HuH-7 (cell line): Measurements from ENCODE around the gene IL1B.

Experiments used
- DNase-seq: peaks from one replicate; pipeline ENCODE4 v3.0.0; 2011; ENCODE audit warnings: low spot score

Gene IL1B

DNA sequence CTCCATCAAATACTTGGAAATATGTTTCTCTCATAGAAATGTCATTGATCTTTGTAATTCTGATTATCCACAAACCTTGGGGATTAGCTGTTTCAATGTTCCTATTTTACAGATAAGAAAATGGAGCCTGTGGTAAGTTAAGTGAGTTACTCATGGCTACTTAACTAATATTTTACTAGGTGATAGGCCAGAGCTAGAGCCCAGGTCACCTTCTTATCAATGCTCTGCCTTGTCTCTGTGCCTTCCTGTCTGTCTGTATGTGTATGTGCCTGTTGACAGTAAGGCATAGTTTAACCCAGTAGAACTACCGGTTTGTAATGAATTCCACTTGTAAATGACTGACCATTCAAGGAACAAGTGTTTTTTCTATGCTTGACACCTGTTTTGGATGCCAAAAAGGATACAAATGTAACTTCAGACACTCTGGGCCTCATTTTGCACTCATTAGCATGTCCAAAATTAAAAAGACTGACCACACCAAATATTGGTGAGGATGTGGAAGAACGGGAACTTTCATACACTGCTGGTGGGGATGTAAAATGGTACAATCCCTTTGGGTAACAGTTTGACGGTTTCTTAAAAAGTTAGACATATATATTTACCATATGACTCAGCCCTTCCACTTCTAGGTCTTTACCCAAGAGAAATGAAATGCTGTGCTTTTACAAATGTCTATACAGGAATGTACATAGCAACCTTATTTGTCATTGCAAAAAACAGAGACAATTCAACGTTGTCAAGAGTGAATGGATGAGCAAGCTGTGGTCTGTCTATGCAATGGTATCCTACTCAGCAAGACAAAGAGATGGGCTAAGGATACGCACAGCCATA, 32.7 kb downstream of the IL1B start:
- no peak for DNase-seq

DNA sequence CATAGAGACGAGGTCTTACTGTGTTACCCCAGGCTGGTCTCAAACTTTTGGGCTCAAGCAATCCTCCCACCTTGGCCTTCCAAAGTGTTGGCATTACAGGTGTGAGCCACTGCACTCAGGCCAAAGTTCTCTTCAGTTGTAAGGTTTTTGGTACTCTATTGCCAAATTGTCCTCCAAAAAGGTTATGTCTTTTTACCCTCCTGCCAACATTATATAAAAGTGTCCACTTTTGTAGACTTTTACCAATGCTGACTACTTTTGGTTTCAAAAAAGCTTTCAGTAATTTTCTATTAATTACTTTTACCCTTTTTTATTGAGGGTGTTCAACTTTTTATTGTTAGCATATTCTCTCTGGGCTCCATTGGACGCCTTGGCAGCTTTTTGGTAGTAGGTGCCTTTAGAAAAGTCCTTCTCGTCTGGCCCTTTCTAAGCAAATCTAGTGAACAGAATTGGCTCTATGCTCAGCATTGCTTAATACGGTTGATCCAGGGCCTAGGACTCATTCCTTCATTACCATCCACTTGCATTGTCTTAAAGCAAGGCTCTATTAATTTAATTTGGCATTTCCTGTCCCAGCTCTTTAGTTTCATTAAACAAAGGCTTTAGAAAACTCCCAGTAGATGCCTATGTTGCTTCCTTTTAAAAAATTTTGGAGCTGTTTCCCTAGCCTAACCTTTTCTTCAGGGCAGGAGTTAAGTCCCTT, 35.5 kb downstream of the IL1B start:
- no peak for DNase-seq

DNA sequence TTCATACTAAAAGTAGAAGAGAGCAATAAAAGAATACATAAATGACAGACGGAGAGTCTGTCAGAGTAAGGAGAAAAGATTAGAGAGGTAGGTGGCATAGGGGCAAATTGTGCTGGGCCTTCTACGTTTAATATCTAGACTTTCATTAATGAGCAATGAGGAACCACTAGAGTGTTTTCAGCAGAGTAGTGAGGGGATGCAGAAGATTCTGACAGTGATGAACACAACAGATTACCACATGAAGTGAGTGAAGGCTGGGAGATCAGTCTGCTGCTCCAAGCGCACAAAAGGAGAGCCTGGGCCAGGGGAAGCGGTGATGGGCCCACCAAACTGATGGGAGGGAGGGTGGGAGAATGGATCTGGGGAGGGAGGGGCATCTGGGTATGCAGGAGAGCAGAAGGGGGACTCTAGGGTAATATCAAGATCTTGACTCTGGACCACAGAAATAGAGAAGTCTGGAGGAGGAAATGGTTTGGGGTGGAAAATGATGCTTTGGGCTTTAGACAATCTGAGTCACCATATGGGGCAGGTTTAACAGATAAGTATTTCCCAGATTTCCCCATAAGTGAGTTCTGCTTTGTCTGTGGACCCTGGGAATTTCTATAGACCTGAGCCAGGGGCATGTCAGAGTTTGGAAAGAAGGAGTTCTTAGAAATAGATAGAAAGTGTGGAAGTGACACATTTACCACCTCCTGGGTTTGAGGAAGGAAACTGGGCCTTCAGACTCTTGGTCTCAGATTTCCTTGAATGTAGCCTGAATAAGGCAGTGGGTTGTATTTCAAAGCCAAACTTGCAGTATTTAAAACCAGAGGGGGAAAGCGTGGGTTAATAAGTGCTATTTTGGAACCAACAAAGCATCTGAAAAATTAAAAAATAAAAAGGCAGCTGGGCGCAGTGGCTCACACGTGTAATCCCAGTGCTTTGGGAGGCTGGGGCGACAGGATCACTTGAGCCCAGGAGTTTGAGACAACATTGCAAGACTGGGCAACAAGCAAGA, 37.3 kb downstream of the IL1B start:
- no peak for DNase-seq

DNA sequence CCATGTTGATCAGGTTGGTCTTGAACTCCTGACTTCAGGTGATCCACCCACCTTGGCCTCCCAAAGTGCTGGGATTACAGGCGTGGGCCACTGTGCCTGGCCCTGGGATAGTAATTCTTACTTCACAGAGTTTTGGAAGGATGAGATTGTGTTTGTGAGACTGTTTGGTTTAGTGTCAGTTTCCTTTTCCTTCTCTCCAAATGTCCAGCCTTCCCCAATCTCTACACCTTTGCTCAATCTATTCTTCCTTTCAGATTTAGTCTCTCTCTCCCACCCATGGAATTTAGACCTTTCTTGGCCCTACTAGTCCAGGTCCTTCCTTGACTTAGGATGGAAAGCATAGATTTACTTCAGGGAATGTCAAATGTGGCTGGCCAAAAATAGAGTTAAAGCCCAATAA, 40.1 kb downstream of the IL1B start:
- DNase-seq = no peak

DNA sequence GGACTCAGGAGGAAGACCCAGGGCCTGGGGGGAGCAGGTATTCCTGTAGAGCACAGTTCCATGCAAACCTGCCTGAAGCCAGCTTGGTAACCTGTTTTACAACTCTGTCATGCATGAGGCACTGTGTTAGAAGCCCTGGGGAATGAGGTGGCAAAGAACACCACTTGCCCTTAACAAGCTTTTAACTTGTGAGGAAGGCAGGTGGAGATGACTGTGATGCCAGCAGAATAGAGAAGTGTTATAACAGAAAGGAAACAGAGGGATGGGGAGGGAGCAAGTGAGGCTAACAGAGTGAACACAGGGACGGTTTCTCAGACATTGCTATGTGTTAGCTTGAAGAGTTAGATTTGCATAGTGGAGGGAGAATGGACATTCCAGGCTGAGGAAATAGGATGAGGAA, 40.8 kb downstream of the IL1B start:
- no peak for DNase-seq

DNA sequence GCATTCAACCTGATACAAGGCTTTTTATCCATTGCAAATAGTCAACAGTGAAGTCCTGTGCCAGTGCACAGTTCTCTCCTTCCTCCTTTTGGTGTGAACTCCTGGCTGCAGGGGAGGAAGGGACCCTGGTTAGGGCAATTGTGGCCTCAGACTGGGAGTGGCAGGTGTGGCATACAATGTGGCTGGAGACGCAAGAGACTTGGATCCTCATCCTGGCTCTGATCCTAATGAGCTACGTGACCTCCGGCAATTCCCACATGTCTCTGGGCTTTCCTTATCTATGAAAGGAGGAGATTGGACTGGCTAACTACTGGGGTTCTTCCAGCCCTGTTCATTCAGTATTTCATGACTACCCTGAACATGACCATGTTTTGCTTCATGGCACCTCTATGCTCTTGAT, 41.7 kb downstream of the IL1B start:
- DNase-seq = no peak

DNA sequence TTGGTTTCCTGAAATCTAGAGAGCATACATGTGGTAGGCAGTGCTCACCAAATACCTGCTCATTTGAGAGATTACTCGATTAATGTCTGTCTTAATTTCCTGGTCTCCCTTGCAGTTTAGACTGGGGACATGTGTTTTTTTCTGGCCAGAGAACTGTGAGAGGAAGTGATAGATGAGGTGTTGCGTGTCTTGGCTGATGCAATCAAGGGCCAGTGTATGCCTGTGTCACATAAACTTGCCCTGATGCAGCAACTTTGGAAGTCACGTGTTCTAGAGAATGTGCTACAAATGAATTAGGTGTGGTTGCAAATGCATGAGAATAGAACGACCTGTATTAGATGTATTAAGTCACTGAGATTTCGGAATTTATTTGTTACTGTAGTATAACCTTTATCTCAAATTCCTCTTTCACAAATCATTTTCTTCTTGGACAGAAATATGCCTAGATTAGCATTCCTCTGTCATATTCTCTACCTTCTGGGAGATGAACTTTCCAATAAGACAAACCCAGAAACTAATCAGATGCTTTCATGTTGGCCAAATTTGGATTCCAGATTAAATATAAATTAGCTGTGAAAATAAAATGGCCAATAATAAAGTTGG, 42.3 kb downstream of the IL1B start:
- DNase-seq = no peak

DNA sequence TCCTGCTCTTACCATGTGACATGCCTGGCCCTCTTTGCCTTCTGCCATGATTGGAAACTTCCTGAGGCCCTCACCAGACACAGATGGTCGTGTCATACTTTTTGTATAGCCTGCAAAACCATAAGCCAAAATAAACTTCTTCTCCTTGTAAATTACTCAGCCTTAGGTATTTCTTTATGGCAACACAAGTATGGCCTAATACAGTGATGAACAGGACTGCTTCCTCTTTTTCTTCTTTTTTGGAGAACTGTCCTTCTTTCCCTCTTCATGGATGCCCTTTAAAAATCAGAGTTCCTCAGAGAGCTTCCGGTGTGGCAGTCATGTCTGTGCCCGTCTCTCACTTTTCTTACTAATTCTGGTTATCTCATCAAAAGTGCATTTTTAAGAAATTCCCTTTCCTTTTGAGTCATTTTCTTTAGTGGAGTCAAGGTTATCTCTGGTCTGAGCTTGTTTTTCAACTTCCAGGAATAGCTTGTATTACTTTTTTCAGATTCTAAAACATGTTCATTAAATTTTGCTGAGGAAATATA, 43.1 kb downstream of the IL1B start:
- DNase-seq = no peak

DNA sequence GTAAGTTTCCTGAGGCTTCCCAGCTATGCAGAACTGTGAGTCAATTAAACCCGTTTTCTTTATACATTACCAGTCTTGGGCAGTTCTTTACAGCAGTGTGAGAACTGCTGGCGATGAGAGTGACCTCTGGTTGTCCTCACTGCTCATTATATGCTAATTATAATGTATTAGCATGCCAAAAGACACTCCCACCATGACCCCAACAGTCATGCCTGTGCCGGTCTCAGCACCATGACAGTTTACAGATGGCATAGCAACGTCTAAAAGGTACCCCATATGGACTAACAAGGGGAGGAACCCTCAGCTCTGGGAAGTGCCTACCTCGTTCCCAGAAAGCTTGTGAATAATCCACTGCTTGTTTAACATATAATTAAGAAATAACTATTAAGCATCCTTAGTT, 44.2 kb downstream of the IL1B start:
- no peak for DNase-seq

DNA sequence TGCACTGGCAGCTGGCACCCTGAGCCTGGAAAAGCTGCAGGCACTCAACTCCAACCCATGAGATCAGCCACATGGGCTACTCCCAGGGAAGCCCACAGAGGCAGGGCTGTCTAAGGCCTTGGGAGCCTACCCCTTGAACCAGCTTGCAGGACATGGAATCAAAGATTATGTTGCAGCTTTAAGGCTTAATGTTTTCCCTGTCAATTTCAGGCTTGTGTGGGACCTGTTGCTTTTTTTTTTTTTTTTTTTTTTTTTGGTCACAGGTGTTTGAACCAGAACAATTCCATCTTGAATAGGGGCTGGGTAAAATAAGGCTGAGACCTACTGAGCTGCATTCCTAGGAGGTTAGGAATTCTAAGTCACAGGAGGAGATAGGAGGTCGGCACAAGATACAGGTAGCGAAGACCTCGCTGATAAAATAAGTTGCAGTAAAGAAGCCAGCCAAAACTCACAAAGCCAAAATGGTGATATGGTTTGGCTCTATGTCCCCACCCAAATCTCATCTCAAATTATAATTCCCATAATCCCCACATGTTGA, 44.8 kb downstream of the IL1B start:
- no peak for DNase-seq

DNA sequence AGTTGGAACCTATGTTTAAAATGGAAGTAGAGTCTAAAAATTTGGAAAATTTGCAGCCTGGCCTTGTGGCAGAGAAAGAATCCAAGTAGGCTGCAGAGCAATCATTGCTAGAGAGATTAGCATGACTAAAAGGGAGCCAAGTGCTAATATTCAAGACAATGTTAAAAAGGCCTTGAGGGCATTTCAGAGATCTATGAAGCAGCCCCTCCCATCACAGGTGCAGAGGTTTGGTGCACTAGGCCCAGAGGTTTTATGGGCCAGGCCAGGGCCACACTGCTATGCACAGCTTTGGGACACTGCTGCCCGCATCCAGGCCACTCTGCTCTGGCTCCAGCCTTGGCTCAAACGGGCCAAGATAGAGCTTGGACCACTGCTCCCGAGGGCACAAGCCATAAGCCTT, 45.6 kb downstream of the IL1B start:
- no peak for DNase-seq

DNA sequence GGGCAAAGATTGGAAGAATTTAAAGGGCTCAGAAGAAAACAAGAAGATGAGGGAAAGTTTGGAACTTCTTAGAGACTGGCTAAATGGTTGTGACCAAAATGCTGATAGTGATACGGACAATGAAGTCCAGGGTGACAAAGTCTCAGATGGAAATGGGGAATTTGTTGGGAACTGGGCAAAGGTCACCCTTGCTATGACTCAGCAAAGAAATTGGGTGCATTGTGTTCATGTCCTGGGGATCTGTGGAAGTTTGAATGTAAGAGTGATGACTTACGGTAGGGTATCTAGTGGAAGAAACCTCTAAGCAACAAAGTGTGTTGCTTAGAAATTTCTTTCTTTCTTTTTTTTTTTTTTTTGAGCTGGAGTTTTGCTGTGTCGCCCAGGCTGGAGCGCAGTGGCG, 46.3 kb downstream of the IL1B start:
- DNase-seq = no peak

DNA sequence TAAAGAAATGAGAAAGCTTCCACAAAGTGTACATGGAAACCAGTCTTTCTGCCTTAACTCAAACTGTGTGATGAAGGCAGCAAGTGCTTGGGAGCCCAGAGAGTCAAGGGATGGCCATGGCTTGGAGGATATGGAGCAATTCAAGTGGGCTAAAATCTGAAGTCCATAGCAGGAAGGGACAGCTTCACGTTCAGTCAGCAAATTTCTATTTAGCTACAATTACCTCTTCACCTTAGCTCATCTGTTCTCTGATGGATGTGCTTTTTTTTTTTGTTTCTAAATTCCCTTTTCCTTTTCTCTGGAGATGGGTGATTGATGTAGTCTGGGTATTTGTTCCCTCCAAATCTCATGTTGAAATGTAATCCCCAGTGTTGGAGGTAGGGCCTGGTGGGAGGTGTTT, 47.4 kb downstream of the IL1B start:
- no peak for DNase-seq

DNA sequence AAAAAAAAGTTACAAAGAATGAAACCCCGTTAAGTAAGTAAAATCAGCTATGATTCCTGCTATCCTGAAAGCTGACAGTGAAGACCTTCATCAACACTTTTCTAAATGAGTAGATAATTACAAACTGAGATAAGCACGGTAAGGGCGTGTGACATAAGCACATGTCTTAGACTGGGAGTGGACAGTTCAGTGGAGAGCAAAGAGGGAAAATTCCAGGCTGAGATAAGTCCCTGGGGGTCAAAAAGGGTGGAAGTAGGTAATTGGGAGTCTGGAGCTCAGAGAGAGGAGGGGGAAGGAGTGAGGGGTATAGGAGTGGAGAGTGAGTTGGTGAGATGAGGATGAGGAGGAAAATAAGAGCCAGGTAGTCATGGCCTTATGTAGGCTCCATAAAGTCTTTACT, 47.9 kb downstream of the IL1B start:
- DNase-seq = no peak

DNA sequence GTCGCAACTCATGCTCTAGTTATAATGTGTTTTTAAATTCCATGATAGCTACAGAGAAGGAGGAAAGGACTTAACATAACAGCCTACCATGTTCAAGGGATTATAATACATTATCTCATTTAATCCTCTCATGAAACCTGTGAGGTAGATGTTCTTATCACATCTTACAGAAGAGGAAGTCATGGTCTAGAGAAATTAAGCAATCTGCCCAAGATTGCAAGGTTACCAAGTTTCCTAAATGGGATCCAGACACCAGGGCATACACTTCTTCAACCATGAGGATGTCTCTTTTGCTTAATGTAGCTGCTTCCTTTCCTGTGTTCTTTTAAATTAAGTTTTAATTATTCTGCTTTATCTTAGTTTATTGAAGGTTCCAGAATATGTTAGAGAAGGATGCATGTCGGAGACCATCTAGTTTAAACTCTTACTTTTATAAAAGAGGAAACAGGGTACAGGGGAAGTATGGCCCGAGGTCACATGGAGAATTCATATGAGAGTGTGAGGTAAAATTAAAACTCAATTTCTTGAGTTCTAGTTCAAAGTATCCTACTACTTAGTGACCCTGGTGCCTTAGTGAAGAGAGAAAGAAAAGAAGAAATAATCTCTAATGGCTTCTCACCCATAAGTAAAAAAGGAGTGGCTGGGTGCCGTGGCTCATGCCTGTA, 48.7 kb downstream of the IL1B start:
- DNase-seq = no peak

DNA sequence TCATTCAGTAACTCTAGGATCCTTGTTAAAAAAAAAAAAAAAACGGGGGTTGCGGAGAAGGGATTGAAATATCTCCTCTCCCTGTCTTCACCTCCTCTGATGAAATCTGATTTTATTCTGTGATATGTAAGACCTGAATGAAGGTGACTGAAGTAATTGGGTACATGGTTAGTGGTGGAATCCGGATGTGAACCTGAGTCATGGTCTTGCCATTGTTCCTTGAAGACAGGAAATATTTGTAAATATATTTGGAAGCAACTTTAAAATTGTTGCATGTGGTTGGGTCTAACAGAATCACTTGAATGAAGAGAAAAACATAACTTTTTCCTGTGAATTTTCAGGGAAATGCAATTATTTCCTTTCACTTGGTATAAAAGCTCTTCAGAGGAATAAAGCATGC, 49.3 kb downstream of the IL1B start:
- DNase-seq = no peak

DNA sequence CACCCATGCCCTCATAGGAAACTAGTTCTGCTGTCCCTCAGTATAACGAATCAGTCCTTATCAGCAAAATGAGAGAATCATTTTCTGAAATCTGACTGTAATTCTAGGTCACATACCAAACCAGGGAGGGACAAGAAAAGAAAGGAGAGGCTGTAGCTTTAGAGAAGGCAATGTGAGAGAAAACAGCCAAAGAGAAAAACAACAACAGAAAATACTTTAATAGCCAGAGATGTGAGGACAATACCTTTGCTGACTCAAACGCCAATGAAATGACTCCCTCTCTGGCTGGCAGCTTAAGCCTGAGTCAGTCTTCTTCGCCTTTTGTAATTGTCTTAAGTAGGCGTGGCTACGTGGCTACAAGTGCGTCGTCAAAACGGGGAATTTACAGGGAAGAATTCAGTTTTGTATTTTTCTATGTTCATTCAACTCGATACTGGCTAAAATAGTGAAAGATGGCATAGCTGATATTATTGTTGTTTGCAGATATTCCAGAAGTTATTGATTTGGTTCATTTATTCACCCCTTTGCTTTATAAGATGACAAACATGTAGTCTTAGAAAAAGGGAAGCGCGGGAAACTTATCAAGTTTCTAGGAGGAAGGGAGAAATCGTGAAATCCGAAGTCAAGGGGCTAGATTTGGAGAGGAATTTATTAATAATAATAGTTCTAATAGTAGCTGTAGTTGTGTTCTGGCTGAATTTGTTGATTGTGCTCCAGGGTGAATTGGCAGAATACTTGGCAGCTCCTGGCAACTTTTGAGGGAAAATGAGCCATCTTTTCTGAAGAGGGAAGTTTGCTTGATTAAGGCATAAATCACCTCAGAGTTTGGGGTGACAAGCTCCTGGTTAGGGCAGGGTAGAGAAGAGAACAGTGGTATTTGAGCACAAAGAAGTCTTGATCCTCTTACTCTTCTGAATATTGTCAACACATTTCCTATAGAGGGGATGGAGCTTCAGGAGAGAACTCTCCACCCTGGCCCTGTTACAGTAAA, 52.1 kb downstream of the IL1B start, which contains the start of gene IL1A:
IL1A (minus strand) TSS at position 295 of the 991 bp plus-strand sequence. CDS start 723 bp downstream, outside the sequence.
- DNase-seq = no peak

DNA sequence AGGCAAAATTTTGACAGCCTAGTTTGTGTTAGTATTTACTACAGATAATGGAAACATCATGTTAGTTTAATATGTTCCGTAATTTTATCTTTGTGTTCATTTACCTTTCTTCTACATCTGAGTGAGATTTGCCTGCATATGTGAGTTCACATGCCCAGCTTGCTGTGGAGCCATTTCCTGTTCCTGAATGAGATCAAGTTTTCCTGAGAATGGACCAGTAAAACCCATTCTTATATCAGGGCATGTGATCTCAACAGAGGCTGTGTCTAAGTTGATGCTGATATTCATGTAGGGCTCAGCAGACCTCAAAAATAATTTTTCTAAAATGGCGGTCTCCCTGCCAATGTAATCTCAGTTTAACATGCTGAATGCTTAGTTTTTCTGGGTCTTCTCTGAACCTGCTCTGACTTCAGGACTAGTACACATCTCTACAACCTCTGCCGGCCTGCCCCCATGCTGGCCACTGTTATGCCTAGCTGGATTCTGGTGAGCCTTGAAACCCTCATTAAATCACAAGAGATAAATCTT, 53.3 kb downstream of the IL1B start:
- no peak for DNase-seq

DNA sequence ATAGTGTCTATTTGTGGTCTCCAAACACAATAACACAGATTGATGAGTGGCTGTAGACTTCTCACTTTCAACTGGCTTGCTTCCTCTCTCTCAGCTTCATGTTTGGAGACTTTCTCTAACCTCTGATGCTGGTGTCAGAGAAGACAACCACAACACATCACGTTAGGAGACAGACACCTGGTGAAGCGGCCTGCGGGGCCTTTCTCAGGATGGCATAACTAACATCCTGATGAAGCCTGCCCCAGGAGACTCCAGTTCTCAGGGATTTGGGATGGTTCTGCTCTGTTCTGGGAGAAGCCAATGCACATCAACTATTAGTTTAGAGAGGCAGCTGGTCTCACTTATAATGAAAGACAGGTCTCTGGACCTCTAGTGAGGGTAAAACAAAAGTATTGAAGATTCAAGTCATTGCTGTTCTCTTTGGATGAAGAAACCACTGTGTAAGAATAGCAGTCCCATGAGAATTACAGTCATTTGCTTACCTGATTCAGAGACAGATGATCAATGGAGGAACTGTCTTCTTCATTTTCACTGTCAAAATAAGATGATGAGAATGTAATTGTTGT, 54.3 kb downstream of the IL1B start:
- DNase-seq = no peak
